Activated CD4-positive, CD25-positive, alpha-beta regulatory T cell treated with anti-CD3 and anti-CD28 coated beads, Interleukin-2, amount 50 U/mL, for 72 hours (primary cell): ENCODE measurements around the gene ESR1.
"Not testable (repeated sequence)": the region's sequence is repeated elsewhere in the genome, so short reads cannot be mapped to it uniquely, and the experiment has no call there.

Source experiments
- DNase-seq: peaks from one replicate; pipeline ENCODE4 v3.0.0; 2021

Gene ESR1

GRCh38 chr6:152099446-152100182, 292.1 kb downstream of the ESR1 start:
- no peak for DNase-seq

- DNase-seq, result no peak
Measured at GRCh38 chr6:152100183-152100618, 292.7 kb downstream of the ESR1 start.

DNA sequence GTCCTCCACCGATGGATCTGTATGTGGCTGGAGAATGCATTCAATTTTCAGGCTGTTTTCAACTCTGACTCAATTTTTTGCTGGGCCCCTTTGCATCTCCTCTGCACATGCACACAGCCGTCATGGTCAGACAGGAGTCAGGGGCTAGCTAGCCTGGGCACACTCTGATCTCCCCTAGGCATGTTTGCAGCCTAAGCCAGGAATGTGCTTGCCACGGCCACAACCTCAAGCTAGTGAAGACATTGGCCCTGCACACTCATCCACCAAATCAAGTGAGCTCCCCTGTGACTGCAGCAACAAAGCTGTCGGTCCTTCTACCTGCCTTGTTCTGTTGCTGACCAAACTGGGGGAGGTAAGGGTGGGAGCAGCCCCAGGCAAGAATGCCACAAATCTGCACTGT, 300.5 kb downstream of the ESR1 start:
- no peak for DNase-seq

DNA sequence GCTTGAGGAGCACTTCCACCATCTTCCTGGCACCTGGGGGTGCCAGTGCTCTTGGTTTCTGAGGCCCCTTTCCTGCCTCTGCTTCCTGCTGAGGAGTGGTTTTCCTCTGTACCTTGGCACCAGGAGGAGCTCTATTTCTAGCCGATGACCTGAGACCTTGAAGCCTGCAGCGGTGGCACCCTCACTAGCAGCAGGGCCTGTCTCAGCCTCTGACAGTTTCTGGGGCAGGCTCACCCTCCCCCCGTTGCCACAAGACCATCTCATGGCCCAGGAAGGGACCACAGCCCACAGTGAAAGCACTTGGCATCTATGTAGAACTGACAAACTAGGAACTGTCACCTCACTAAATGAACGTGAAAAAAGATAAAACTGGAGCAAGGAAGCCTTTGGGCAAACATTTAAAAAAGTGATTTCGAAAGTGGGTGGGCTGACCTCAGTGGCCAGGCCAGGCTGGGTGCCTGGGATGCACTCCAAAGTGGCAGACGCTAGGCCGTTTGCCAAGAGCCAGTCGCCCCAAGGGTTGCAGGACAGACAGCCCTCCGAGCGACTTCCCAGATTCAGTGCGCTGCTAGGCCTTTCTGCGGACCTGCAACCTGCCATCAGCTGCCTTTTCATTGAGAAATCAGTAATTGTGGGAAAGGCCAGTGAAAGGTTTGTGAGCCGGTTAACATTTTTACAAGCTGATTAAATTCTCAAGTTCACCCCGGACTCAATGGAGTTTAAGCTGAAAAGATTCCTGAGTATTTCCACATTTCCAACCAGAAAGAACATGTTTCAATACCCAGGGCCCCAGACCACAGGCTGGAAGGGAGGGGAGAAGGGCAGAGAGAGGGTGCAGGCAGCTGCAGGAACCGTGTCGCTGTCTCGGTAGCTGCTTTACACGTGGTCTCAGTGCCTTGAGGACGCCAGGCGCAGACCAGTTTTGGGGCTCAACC, 303.7 kb downstream of the ESR1 start:
- DNase-seq, result no peak

DNA sequence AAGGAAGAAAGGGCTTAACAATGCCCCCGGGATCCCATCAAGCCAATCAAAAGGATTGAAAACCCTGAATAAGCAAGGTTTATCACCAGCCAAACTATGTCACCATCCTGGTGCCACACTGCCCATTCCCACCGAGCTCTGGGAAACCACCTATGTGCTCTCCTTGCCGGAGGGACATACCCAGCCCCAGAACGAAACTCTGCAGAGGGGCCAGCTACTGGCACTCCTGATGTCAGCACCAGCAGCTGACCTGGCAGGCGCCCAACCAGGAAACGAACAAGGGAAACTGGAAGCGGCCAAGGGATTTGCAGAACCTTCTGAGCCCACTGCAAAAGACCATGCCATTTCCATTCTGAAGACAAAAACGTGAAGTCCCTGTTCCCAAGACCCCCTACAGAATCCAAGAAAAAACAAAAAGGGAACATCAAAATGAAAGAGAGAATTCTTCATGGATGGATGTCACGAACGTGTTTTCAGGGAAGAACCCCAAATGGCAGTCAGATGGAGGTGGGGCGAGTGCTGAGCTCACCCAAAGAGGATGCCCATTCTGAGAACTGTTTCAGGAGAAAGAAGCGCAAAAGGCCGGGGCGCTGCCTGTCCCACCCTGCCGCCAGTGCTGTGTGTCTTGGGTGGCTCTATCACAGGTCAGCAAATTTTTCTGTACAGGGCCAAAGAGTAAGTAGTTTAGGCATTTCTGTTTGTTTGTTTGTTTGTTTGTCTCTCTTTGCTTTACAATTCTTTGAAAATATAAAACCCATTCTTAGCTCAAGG, 305.2 kb downstream of the ESR1 start:
- no peak for DNase-seq

GRCh38 chr6:152117156-152118133, 310.0 kb downstream of the ESR1 start:
- no peak for DNase-seq

- DNase-seq, result no peak
Measured at GRCh38 chr6:152118224-152118623, 310.7 kb downstream of the ESR1 start.

- no peak for DNase-seq
Measured at GRCh38 chr6:152118678-152119077, 311.2 kb downstream of the ESR1 start.

GRCh38 chr6:152119831-152120230, 312.3 kb downstream of the ESR1 start:
- no peak for DNase-seq

DNA sequence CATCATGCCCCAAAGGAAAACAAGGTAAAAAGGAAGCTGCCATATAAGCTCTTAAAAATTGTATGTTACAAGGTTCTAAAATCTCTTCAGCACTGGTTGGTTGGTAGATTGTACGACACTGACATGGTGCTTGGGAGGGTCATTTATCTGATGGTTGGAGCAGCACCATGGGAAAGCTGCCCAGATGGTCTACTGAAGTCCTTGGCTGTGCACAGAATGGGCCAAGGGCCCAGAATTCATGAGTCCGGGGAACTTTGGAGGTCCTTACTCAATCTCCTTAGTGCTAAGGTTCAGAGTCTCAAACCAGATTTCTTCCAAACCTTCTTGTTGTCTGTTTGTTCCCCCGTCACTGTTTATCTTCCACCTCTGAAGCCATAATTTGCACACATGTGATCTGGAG, 314.4 kb downstream of the ESR1 start:
- DNase-seq, result no peak

DNA sequence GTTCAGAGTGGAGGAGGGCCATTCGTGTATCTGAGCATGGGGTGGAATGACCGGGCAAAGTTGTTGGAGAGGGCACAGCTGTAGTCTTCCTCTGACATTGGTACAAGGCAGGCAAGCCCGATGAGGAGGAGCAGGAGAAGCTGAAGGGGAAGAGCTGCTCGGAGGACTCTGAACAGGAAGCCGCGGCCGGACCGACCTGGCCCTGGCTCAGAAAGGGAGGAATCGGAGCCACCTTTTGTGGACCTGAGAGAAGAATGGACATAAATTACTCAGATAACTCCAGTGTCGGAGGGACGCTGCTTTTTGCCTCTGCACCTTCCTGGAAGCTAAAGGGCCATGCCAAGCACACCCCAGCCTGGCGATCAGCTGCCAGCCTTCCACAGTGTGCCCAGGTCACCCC, 315.0 kb downstream of the ESR1 start:
- no peak for DNase-seq

GRCh38 chr6:152123076-152123475, 315.6 kb downstream of the ESR1 start:
- no peak for DNase-seq

- DNase-seq, result no peak
Measured at GRCh38 chr6:152124429-152125074, 317.1 kb downstream of the ESR1 start.

DNA sequence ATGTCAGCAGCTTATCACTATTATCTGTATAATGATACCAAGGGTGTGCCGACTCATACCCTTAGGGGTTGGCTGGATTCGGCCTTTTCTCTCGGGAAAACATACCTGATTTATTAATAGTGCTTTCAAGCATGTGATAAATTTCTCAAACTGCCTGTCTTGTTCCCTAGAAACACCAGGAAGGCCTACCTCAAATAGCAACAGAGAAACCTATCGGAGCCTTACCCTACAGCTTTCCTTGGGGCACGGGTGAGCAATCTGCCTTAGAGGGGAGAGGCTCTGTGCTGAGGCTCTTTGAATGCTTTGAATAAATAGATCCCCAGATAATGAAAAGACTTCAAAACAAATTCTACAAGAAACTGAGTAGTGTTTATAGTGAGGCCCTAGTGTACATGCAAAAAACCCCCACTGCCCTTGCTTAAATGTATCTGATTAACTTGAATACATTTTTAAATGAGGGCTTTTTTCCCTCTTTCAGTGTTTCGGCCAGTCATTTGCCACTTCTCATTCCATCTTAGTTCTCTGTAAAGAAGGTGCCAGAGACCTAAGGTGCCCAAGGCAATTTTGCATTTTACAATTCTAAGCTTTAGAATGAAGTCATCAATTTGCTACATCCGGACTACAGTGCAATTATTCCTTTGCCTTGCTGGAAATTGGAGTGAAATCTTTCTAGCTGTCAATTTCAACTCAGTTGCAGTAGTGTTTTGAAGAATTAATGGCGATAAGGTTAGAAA, 320.1 kb downstream of the ESR1 start:
- DNase-seq, result no peak

DNA sequence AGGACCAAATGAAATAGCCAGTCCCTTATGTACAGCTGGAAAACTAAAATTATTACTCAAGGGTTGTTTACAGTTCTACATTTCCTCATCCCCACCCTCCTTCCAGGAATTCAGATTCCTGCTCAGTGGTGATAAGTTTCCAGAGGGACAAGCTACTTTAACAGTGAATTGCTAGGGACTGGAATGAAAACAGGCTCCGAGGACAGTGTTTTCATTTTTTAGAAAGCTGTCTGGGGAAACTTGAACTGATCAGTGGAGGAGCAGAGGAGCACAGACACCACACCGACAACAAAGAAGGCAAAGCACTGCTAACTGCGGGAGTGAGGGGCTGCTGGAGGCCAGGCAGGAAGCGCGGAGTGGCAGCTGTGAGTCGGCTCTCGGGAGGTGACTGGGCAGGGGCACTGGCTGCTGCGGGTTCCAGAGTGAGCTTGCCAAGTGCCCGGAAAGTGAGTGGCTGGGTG, 322.2 kb downstream of the ESR1 start:
- DNase-seq, result no peak

GRCh38 chr6:152130441-152130840, 323.0 kb downstream of the ESR1 start:
- no peak for DNase-seq

GRCh38 chr6:152135755-152136448, 328.4 kb downstream of the ESR1 start:
- DNase-seq, result no peak

GRCh38 chr6:152136449-152136825, 329.0 kb downstream of the ESR1 start:
- no peak for DNase-seq

GRCh38 chr6:152138344-152138743, 330.9 kb downstream of the ESR1 start:
- DNase-seq, result not testable (repeated sequence)

GRCh38 chr6:152142105-152142504, 334.6 kb downstream of the ESR1 start:
- DNase-seq, result no peak
